ENCODE measurements around the gene PSORS1C1.
"Not testable (repeated sequence)": the region's sequence is repeated elsewhere in the genome, so short reads cannot be mapped to it uniquely, and the experiment has no call there.

The PSORS1C1 gene, protein sequence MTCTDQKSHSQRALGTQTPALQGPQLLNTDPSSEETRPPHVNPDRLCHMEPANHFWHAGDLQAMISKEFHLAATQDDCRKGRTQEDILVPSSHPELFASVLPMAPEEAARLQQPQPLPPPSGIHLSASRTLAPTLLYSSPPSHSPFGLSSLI

GRCh38 chr6:31114541-31114878 lies at the start of gene PSORS1C1:
Gene PSORS1C1 (plus strand): TSS chr6:31114800. CDS start chr6:31129633, 14,833 bp downstream.
- no peak for DNase-seq (ENCODE audit: low read depth in 4 of 4, low spot score in 1 of 4)

- no peak for DNase-seq (ENCODE audit: low read depth in 4 of 4, low spot score in 1 of 4)
Observed at GRCh38 chr6:31065556-31065955, 49.0 kb upstream of the PSORS1C1 start.

DNA sequence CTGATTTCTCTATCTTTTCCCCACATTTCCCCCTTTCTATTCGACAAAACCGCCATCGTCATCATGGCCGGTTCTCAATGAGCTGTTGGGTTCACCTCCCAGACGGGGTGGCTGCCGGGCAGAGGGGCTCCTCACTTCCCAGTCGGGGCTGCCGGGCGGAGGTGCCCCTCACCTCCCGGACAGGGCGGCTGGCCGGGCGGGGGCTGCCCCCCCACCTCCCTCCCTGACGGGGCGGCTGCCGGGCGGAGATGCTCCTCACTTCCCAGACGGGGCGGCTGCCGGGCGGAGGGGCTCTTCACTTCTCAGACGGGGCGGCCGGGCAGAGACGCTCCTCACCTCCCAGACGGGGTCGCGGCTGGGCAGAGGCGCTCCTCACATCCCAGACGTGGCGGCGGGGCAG lies 47.6 kb upstream of the PSORS1C1 start:
- DNase-seq (ENCODE audit: low read depth in 4 of 4, low spot score in 1 of 4), result not testable (repeated sequence)

DNA sequence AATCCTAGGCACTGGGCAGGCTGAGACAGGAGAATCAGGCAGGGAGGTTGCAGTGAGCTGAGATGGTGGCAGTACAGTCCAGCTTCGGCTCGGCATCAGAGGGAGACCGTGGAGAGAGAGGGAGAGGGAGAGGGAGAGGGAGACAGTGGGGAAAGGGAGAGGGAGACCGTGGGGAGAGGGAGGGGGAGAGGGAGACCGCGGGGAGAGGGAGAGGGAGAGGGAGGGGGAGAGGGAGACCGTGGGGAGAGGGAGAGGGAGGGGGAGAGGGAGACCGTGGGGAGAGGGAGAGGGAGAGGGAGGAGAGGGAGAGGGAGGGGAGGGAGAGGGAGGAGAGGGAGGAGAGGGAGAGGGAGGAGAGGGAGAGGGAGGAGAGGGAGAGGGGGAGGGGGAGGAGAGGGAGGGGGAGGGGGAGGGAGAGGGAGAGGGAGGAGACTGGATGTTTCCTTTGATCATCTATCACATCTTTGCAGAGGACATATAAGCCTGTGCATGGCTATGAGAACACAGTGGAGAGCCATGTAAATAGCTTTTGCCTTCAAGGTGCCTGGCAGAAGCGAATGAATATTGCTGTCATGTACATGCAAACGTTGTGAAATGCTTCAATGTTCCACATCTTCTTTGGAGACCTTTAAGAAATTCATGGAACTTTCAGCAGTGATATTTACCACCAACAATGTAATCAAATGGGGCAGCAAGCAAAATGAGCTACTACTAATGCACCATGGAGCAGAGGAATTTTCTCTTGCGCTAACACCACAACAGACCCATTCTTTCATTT lies 46.5 kb upstream of the PSORS1C1 start:
- DNase-seq (ENCODE audit: low read depth in 4 of 4, low spot score in 1 of 4), result not testable (repeated sequence)

- peak; percentile 47 to 61 (median 52) for DNase-seq (ENCODE audit: low read depth in 4 of 4, low spot score in 1 of 4)
Observed at GRCh38 chr6:31068669-31069340, 45.8 kb upstream of the PSORS1C1 start.

DNA sequence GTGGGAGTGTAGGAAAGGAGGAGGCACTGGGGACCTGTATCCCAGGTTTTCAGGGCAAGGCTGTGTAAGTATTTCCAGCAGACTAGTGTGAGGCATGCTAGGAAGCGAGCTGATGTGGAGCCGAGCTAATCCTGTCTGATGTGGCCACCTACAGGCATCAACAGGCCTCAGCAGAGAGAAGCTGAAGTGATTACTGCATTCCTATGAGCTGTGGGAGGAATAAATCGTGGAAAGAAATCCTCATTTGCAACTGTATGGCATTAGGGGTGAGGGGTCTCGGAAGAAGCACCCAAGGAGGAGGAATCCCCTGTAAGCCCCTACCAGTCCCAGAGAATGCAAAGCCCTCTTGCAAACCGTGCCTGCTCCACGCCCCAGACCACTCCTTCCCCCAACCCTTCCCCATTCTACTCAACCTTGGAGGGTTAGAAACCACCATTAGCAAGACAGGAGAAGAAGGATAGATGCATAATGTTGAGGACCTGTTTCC lies 43.8 kb upstream of the PSORS1C1 start:
- no peak for DNase-seq (ENCODE audit: low read depth in 4 of 4, low spot score in 1 of 4)

DNA sequence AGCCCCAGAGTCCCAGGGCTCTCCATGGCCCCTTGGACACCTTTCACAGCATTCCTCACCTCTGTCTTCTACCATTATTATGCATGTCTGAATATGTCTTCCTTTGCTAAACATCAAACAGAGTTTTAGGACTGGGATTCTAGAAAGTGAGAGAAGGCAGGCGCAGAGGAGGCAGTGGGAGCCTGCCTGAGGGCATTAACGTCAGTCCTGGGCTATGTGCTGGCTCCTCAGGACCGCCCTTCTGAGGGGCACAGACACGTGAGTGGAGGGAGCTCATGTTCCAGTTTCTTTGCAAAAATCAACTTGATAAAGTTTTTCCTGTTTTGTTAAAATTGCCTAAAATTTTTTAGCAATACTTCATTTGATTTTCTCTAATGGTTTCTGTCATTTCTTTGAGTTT lies 40.2 kb upstream of the PSORS1C1 start:
- DNase-seq (ENCODE audit: low read depth in 4 of 4, low spot score in 1 of 4), result no peak

DNA sequence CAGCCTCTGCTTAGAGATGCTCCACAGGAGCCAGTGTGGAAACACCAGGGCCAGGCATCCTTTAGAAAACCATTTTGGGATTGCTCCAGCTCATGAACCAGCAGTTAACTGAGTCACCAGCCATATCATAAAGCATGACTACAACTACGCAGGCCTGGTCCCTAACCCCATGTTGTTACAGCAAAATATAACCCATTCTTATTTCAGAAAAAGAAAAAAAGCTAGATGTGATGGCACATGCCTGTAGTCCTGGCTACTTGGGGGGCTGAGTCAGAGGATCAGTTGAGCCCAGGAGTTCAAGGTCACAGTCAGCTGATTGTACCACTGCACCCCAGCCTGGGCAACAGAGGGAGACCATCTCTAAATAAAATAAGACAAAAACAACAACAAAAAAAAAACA lies 39.1 kb upstream of the PSORS1C1 start:
- DNase-seq (ENCODE audit: low read depth in 4 of 4, low spot score in 1 of 4), result no peak

DNA sequence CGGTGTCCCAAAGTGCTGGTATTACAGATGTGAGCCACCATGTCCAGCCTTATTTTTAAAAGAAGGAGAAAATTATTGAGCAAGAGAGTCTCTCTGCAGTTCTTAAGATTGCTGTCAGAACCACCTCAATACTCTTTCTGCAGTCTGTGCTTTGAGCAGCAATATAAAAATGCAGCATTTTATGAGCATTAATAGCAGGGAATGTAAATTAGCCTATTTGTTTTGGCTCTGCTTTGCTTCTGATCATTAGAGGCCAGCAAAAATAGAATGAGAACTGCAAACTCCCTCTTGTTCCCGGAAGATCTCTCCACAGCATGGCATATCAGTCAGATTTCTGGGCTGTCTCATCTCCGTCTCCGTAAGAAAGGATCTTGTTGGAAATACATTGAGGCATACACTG lies 38.0 kb upstream of the PSORS1C1 start:
- no peak for DNase-seq (ENCODE audit: low read depth in 4 of 4, low spot score in 1 of 4)

GRCh38 chr6:31079656-31080261 lies 34.8 kb upstream of the PSORS1C1 start:
- peak; percentile 34 to 50 (median 48) for DNase-seq (ENCODE audit: low read depth in 4 of 4, low spot score in 1 of 4)

GRCh38 chr6:31081872-31082271 lies 32.7 kb upstream of the PSORS1C1 start:
- no peak for DNase-seq (ENCODE audit: low read depth in 4 of 4, low spot score in 1 of 4)

GRCh38 chr6:31083742-31084354 lies 30.8 kb upstream of the PSORS1C1 start:
- peak in 1 of 4 experiments; percentile 25 for DNase-seq (ENCODE audit: low read depth in 4 of 4, low spot score in 1 of 4)

- no peak for DNase-seq (ENCODE audit: low read depth in 4 of 4, low spot score in 1 of 4)
Observed at GRCh38 chr6:31086788-31087440, 27.7 kb upstream of the PSORS1C1 start.

- DNase-seq (ENCODE audit: low read depth in 4 of 4, low spot score in 1 of 4), result peak; percentile 84 to 94 (median 90)
Observed at GRCh38 chr6:31087494-31088089, 27.0 kb upstream of the PSORS1C1 start.

GRCh38 chr6:31090275-31090972 lies 24.2 kb upstream of the PSORS1C1 start:
- no peak for DNase-seq (ENCODE audit: low read depth in 4 of 4, low spot score in 1 of 4)

GRCh38 chr6:31090973-31091364 lies 23.6 kb upstream of the PSORS1C1 start:
- DNase-seq (ENCODE audit: low read depth in 4 of 4, low spot score in 1 of 4), result no peak

- DNase-seq (ENCODE audit: low read depth in 4 of 4, low spot score in 1 of 4), result no peak
Observed at GRCh38 chr6:31091680-31092079, 22.9 kb upstream of the PSORS1C1 start.

GRCh38 chr6:31092238-31092637 lies 22.4 kb upstream of the PSORS1C1 start:
- DNase-seq (ENCODE audit: low read depth in 4 of 4, low spot score in 1 of 4), result no peak

DNA sequence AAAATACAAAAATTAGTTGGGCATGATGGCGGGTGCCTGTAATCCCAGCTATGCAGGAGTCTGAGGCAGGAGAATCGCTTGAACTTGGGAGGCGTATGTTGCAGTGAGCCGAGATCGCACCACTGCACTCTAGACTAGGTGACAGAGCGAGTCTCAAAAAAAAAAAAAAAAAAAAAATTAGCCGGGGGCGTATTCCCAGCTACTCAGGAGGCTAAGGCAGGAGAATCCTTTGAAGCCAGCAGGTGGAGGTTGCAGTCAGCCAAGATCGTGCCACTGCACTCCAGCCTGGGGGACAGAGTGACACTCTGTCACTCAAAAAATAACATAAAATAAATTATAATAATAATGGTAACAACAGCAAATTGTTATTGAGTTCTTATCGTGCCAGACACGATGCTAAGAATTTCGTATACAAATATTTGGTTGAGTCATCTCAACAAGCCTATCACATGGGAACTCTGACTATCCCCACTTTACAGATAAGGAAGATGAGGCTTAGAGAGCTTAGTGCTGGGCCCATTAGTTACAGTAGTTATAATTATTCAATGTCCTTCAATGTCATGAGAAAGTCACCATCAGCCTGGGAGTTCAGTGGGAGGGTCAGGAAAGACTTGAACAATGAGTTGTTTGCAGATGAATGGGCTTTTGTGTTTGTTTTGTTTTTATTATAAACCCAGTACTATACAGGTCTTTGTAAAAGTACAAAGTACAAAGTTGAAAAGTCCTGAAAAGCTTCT lies 21.7 kb upstream of the PSORS1C1 start:
- DNase-seq (ENCODE audit: low read depth in 4 of 4, low spot score in 1 of 4), result no peak
